SK-N-SH (cell line): ENCODE measurements around the gene ACP5. TPM values are rescaled to one million over a fixed set of nuclear protein-coding genes. Genes with fewer than 3 reads are reported as not detected.

Experiments used
- CTCF ChIA-PET: fragments of 300-600, 350-600 bp; formaldehyde crosslinking; extraction: SDS; loops from one replicate; lab custom pipeline; 2021; lab: Yijun Ruan, JAX
- POLR2A ChIA-PET: fragments of 350-600 bp; sonication (Branson Sonifier 250); formaldehyde crosslinking; extraction: SDS; loops from one replicate; lab custom pipeline; 2020; ENCODE audit warnings: antibody characterized with exemption, inconsistent platforms; lab: Yijun Ruan, JAX
- DNase-seq: peaks from one replicate; pipeline ENCODE4 v3.0.0; 2012
- H2AFZ ChIP-seq: fragments of 200-600 bp; sonication (generic); 2 replicates; pipeline ENCODE4 v1.8.1; 2016; ENCODE audit warnings: antibody characterized with exemption, mild to moderate bottlenecking, low read depth
- H3F3A ChIP-seq: fragments of 200-600 bp; sonication (generic); replicated peaks from 2 replicates; pipeline ENCODE3; 2016; ENCODE audit warnings: antibody characterized with exemption, mild to moderate bottlenecking; ENCODE audit not compliant: insufficient read depth
- H3K27ac ChIP-seq, 2 experiments: fragments of 200-500 bp in 1 of 2; fragments of 200-600 bp in 1 of 2; sonication (Bioruptor generic) in 1 of 2; sonication (generic), shearing (Covaris generic) in 1 of 2; 2 replicates each; pipeline versions ENCODE4 v1.5.1 to v1.6.1; 2014 to 2016; ENCODE audit warnings: low read depth in 2 of 2, inconsistent platforms in 1 of 2, low read length in 1 of 2, mild to moderate bottlenecking in 1 of 2, mixed read lengths in 1 of 2
- H3K27me3 ChIP-seq: fragments of 200-600 bp; sonication (generic), shearing (Covaris generic); 2 replicates; pipeline ENCODE4 v1.6.1; 2016; ENCODE audit warnings: mixed run types; ENCODE audit not compliant: insufficient read depth
- H3K36me3 ChIP-seq, 2 experiments: fragments of 200-500 bp in 1 of 2; fragments of 200-600 bp in 1 of 2; sonication (Bioruptor generic) in 1 of 2; sonication (generic) in 1 of 2; replicated peaks in 1 of 2; 2 replicates each; pipeline versions ENCODE3 to v1.5.1; 2014 to 2016; ENCODE audit warnings: low read length in 1 of 2, mild to moderate bottlenecking in 1 of 2; ENCODE audit not compliant: insufficient read depth in 2 of 2, control insufficient read depth in 1 of 2
- H3K4me1 ChIP-seq, 2 experiments: fragments of 200-500 bp in 1 of 2; fragments of 200-600 bp in 1 of 2; sonication (Bioruptor generic) in 1 of 2; sonication (generic), shearing (Covaris generic) in 1 of 2; 2 replicates each; pipeline versions ENCODE4 v1.5.1 to v1.6.1; 2014 to 2016; ENCODE audit warnings: low read depth in 1 of 2, low read length in 1 of 2, mixed run types in 1 of 2; ENCODE audit not compliant: insufficient read depth in 2 of 2, control insufficient read depth in 1 of 2
- H3K4me2 ChIP-seq: fragments of 200-600 bp; sonication (generic), shearing (Covaris generic); 2 replicates; pipeline ENCODE4 v1.6.1; 2017; ENCODE audit warnings: mixed run types
- H3K4me3 ChIP-seq, 2 experiments: fragments of 200-500 bp in 1 of 2; fragments of 200-600 bp in 1 of 2; sonication (Bioruptor generic) in 1 of 2; sonication (generic), shearing (Covaris generic) in 1 of 2; 2 replicates each; pipeline versions ENCODE4 v1.5.1 to v1.8.1; 2014 to 2016; ENCODE audit warnings: low read depth in 2 of 2, inconsistent platforms in 1 of 2, low read length in 1 of 2, mild to moderate bottlenecking in 1 of 2, mixed read lengths in 1 of 2, moderate library complexity in 1 of 2
- H3K79me2 ChIP-seq: fragments of 200-600 bp; sonication (generic); 2 replicates; pipeline ENCODE4 v1.8.1; 2017; ENCODE audit warnings: mild to moderate bottlenecking; ENCODE audit not compliant: insufficient read depth
- H3K9ac ChIP-seq: fragments of 200-600 bp; sonication (generic); 2 replicates; pipeline ENCODE4 v1.6.1; 2017; ENCODE audit warnings: mixed run types
- H3K9me2 ChIP-seq: fragments of 200-600 bp; sonication (generic); 2 replicates; pipeline ENCODE4 v1.6.1; 2017; ENCODE audit warnings: mixed run types
- H3K9me3 ChIP-seq: fragments of 200-600 bp; sonication (generic); 2 replicates; pipeline ENCODE4 v1.6.1; 2017; ENCODE audit warnings: mixed run types, mild to moderate bottlenecking, moderate library complexity
- H4K20me1 ChIP-seq: fragments of 200-600 bp; sonication (generic); 2 replicates; pipeline ENCODE4 v1.6.1; 2017; ENCODE audit warnings: mild to moderate bottlenecking, mixed run types; ENCODE audit not compliant: insufficient read depth
- CHD2 ChIP-seq: fragments of 150-350 bp; IDR thresholded peaks from 2 replicates; pipeline ENCODE4 v1.6.1; 2018; ENCODE audit warnings: low read length; ENCODE audit not compliant: partially characterized antibody
- ELF1 ChIP-seq: IDR thresholded peaks from 2 replicates; pipeline ENCODE4 v1.4.0; 2012
- EP300 ChIP-seq, 2 experiments: IDR thresholded peaks; 2 replicates each; pipeline versions ENCODE4 v1.4.0 to v1.6.1; 2012; ENCODE audit warnings: borderline replicate concordance in 1 of 2, low read depth in 1 of 2, low read length in 1 of 2
- FOXJ3 ChIP-seq: sonication (generic); formaldehyde crosslinking; IDR thresholded peaks from 2 replicates; pipeline ENCODE4 v1.5.1; 2020; ENCODE audit warnings: mild to moderate bottlenecking, missing genetic modification reagents
- FOXM1 ChIP-seq: IDR thresholded peaks from 2 replicates; pipeline ENCODE4 v1.4.0; 2012; ENCODE audit warnings: low read depth, mild to moderate bottlenecking
- GABPA ChIP-seq: IDR thresholded peaks from 2 replicates; pipeline ENCODE4 v1.4.0; 2012; ENCODE audit warnings: low read depth, mild to moderate bottlenecking
- IRF3 ChIP-seq: fragments of 150-350 bp; IDR thresholded peaks from 2 replicates; pipeline ENCODE4 v1.6.1; 2016; ENCODE audit warnings: mild to moderate bottlenecking, low read depth, low read length
- MAX ChIP-seq: IDR thresholded peaks from 2 replicates; pipeline ENCODE4 v1.4.0; 2012; ENCODE audit warnings: low read depth
- NRF1 ChIP-seq: IDR thresholded peaks from 2 replicates; pipeline ENCODE4 v1.6.1; 2012; ENCODE audit warnings: low read depth, mild to moderate bottlenecking, low read length
- PBX3 ChIP-seq: IDR thresholded peaks from 2 replicates; pipeline ENCODE4; 2012
- RAD21 ChIP-seq: IDR thresholded peaks from 2 replicates; pipeline ENCODE4 v1.6.1; 2012; ENCODE audit warnings: mild to moderate bottlenecking, low read length
- REST ChIP-seq: IDR thresholded peaks from 2 replicates; pipeline ENCODE4 v1.6.1; 2012; ENCODE audit warnings: mild to moderate bottlenecking, low read depth, low read length, moderate library complexity
- RFX5 ChIP-seq: IDR thresholded peaks from 2 replicates; pipeline ENCODE4 v1.6.1; 2012; ENCODE audit warnings: mild to moderate bottlenecking, improper control_type of control experiment, low read length
- SMC3 ChIP-seq: IDR thresholded peaks from 2 replicates; pipeline ENCODE4 v1.6.1; 2012; ENCODE audit warnings: low read depth, low read length, improper control_type of control experiment
- TAF1 ChIP-seq: IDR thresholded peaks from 2 replicates; pipeline ENCODE4 v1.6.1; 2012; ENCODE audit warnings: low read depth, mild to moderate bottlenecking, low read length, moderate library complexity, borderline replicate concordance
- YY1 ChIP-seq: IDR thresholded peaks from 2 replicates; pipeline ENCODE4 v1.4.0; 2012; ENCODE audit warnings: low read depth, mild to moderate bottlenecking
- ZBTB33 ChIP-seq: IDR thresholded peaks from 2 replicates; pipeline ENCODE4 v1.4.0; 2012; ENCODE audit warnings: low read depth, borderline replicate concordance
- WGBS: methylation state at CpG from one replicate; pipeline ENCODE4 v1.1.6; 2017; ENCODE audit warnings: low lambda C conversion rate; 5-methylcytosine and 5-hydroxymethylcytosine counted together
- polyA plus RNA-seq, 3 experiments: library from polyadenylated mRNA; depleted of rRNA; stranded (reverse); fragments of >200 nt; gene quantifications; 2 replicates each; pipeline ENCODE4 v1.2.3, GENCODE V29; 2012

ACP5 gene
- polyA plus RNA-seq, 1 of the 3 experiments (the other 2 are of a cell fraction), result 0.87 TPM

- TF ChIP-seq CHD2, result peak; percentile 55
- TF ChIP-seq IRF3, result peak; percentile 27; the same call in 1 of the 2 replicates
- no peak for TF ChIP-seq REST
- peak; percentile 53 for TF ChIP-seq RAD21
These were observed 47.0 kb downstream of the ACP5 start (continued) for GRCh38 chr19:11530432-11530831.

- ChIA-PET CTCF (interaction anchor here (0.8 to 2.0 kb wide), 5 partner anchors 7 to 145 kb away, joined by 3 to 8 read pairs (median 3); partner anchors contain the start of genes ELOF1 and EPOR), POLR2A (interaction anchor here (0.7 to 1.7 kb wide), 8 partner anchors 11 to 154 kb away, joined by 3 to 8 read pairs (median 5); partner anchors contain the start of genes ELAVL3, ELOF1 and SWSAP1)
- Histone ChIP-seq H4K20me1 (no peaks in the 10 kb centered on the region; the same call in 1 of the 2 replicates), H3K36me3 (no peaks in the 10 kb centered on the region), H3K4me1 (peaks cover 7 to 9% of the 10 kb centered on the region in 2 experiments; a peak in 2 of 4 replicates), H3F3A (peaks cover 26% of the 10 kb centered on the region), H3K9ac (peak within 1 kb of the TSS; percentile 68), H3K79me2 (peaks cover 20% of the 10 kb centered on the region), H3K4me2 (peak within 1 kb of the TSS; percentile 94), H3K9me2 (no peaks in the 10 kb centered on the region), H3K9me3 (no peaks in the 10 kb centered on the region), H2AFZ (peak within 1 kb of the TSS; percentile 84), H3K27me3 (no peaks in the 10 kb centered on the region), H3K27ac (peak within 1 kb of the TSS; percentile 82 to 89), H3K4me3 (peak within 1 kb of the TSS; percentile 64 to 85)
- peak; percentile 94 for DNase-seq
- 2% methylated on average over 14 of the region's 47 CpGs for WGBS
- TF ChIP-seq FOXJ3 (CRISPR knock-in tag), result no peak; the same call in 1 of the 2 replicates
- no peak for TF ChIP-seq FOXM1
- peak; percentile 99 for TF ChIP-seq YY1
- no peak for TF ChIP-seq PBX3
- TF ChIP-seq MAX, result peak; percentile 92
- TF ChIP-seq REST, result peak; percentile 97
- no peak for TF ChIP-seq ELF1
- peak; percentile 72; the same call in 1 of the 2 replicates for TF ChIP-seq TAF1
- TF ChIP-seq GABPA, result peak; percentile 89
- TF ChIP-seq NRF1, result no peak
- peak; percentile 64; the same call in 1 of the 2 replicates for TF ChIP-seq RFX5
- no peak for TF ChIP-seq SMC3
- peak; percentile 95 for TF ChIP-seq ZBTB33
- TF ChIP-seq EP300 (IDR thresholded peaks at IDR 0.05; ENCODE audit: borderline replicate concordance in 1 of 2, low read depth in 1 of 2, low read length in 1 of 2), result peak in 1 of 2 experiments; percentile 16; a peak in 1 of 4 replicates
These were observed 48.7 kb downstream of the ACP5 start, which contains the start of gene ECSIT for GRCh38 chr19:11528551-11529341. Gene ECSIT, minus strand, starts transcription at chr19:11529134. Its CDS starts 9,964 bp downstream, at chr19:11519170.
